GM19397 (cell line): ENCODE data around the gene DNER.

Experiments
- ATAC-seq: cut with Tn5 transposase; IDR thresholded peaks from one replicate; pipeline ENCODE4 v1.9.1; 2021; ENCODE audit warnings: mild to moderate bottlenecking, moderate library complexity; ENCODE audit not compliant: unreplicated experiment

The DNER gene

GRCh38 chr2:229445501-229446211 lies 268.7 kb downstream of the DNER start:
- no peak for ATAC-seq

GRCh38 chr2:229445019-229445418 lies 269.3 kb downstream of the DNER start:
- ATAC-seq = no peak

GRCh38 chr2:229443546-229444268 lies 270.6 kb downstream of the DNER start:
- ATAC-seq = no peak

GRCh38 chr2:229443141-229443540 lies 271.2 kb downstream of the DNER start:
- ATAC-seq = no peak

- no peak for ATAC-seq
Measured at GRCh38 chr2:229438430-229439159, 275.8 kb downstream of the DNER start.

GRCh38 chr2:229437467-229437866 lies 276.9 kb downstream of the DNER start:
- ATAC-seq = no peak

GRCh38 chr2:229434187-229434586 lies 280.2 kb downstream of the DNER start:
- no peak for ATAC-seq

GRCh38 chr2:229433351-229433750 lies 281.0 kb downstream of the DNER start:
- no peak for ATAC-seq

- no peak for ATAC-seq
Measured at GRCh38 chr2:229431327-229431954, 282.9 kb downstream of the DNER start.

GRCh38 chr2:229429589-229429988 lies 284.8 kb downstream of the DNER start:
- ATAC-seq = no peak

GRCh38 chr2:229426464-229426863 lies 287.9 kb downstream of the DNER start:
- ATAC-seq = no peak

- ATAC-seq = no peak
Measured at GRCh38 chr2:229425598-229425997, 288.8 kb downstream of the DNER start.

GRCh38 chr2:229422063-229422462 lies 292.3 kb downstream of the DNER start:
- no peak for ATAC-seq

- no peak for ATAC-seq
Measured at GRCh38 chr2:229419158-229419557, 295.2 kb downstream of the DNER start.

GRCh38 chr2:229417916-229418315 lies 296.4 kb downstream of the DNER start:
- no peak for ATAC-seq

GRCh38 chr2:229417176-229417575 lies 297.2 kb downstream of the DNER start:
- no peak for ATAC-seq

GRCh38 chr2:229416116-229416694 lies 298.1 kb downstream of the DNER start:
- no peak for ATAC-seq

- no peak for ATAC-seq
Measured at GRCh38 chr2:229414631-229415030, 299.7 kb downstream of the DNER start.

GRCh38 chr2:229412686-229413085 lies 301.7 kb downstream of the DNER start:
- ATAC-seq = no peak

- no peak for ATAC-seq
Measured at GRCh38 chr2:229410946-229411345, 303.4 kb downstream of the DNER start.

GRCh38 chr2:229410264-229410663 lies 304.1 kb downstream of the DNER start:
- no peak for ATAC-seq
